Measurements from ENCODE around the gene TBX1. TPM values are rescaled to one million over a fixed set of nuclear protein-coding genes. Genes with fewer than 3 reads are reported as not detected.
"Not testable (repeated sequence)": the region's sequence is repeated elsewhere in the genome, so short reads cannot be mapped to it uniquely, and the experiment has no call there.

Gene TBX1
- total RNA-seq, 1 donor from 2014 or later: not detected

- Mint-ChIP-seq H3K27me3 (ENCODE audit: low read depth) (no peaks in the 10 kb centered on the region), H3K9me3 (peaks cover 10% of the 10 kb centered on the region), H3K4me3 (no peak overlapping the region), H3K27ac (ENCODE audit: unreplicated experiment) (no peak overlapping the region), H3K4me1 (peaks cover 3% of the 10 kb centered on the region), H3K36me3 (ENCODE audit: low read depth) (peaks cover 31% of the 10 kb centered on the region)
- TF ChIP-seq CTCF (conservative IDR thresholded peaks at IDR 0.05): no peak
- no peak for DNase-seq (ENCODE audit: low read depth, low spot score)
Observed at GRCh38 chr22:19789406-19789805, 28.8 kb downstream of the TBX1 start.

- Mint-ChIP-seq H3K27me3 (ENCODE audit: low read depth) (no peaks in the 10 kb centered on the region), H3K27ac (ENCODE audit: unreplicated experiment) (no peak overlapping the region), H3K4me3 (no peak overlapping the region), H3K36me3 (ENCODE audit: low read depth) (peaks cover 31% of the 10 kb centered on the region), H3K9me3 (peaks cover 10% of the 10 kb centered on the region), H3K4me1 (peaks cover 5% of the 10 kb centered on the region)
- no peak for TF ChIP-seq CTCF (conservative IDR thresholded peaks at IDR 0.05)
- no peak for DNase-seq (ENCODE audit: low read depth, low spot score)
Observed at GRCh38 chr22:19789828-19790227, 29.2 kb downstream of the TBX1 start.

- Mint-ChIP-seq H3K9me3 (peaks cover 10% of the 10 kb centered on the region), H3K4me1 (peaks cover 19% of the 10 kb centered on the region), H3K4me3 (no peak overlapping the region), H3K27me3 (ENCODE audit: low read depth) (no peaks in the 10 kb centered on the region), H3K36me3 (ENCODE audit: low read depth) (peaks cover 31% of the 10 kb centered on the region), H3K27ac (ENCODE audit: unreplicated experiment) (no peak overlapping the region)
- no peak for TF ChIP-seq CTCF (conservative IDR thresholded peaks at IDR 0.05)
- DNase-seq (ENCODE audit: low read depth, low spot score): no peak
Observed at GRCh38 chr22:19791243-19791642, 30.7 kb downstream of the TBX1 start.

- H3K36me3 Mint-ChIP-seq (ENCODE audit: low read depth): peaks cover 31% of the 10 kb centered on the region
- TF ChIP-seq CTCF (conservative IDR thresholded peaks at IDR 0.05): no peak
- H3K4me1 Mint-ChIP-seq: peaks cover 25% of the 10 kb centered on the region
- H3K27me3 Mint-ChIP-seq (ENCODE audit: low read depth): no peaks in the 10 kb centered on the region
- H3K9me3 Mint-ChIP-seq: peaks cover 10% of the 10 kb centered on the region
- H3K27ac Mint-ChIP-seq (ENCODE audit: unreplicated experiment): no peak overlapping the region
- no peak for DNase-seq (ENCODE audit: low read depth, low spot score)
- no peak overlapping the region for H3K4me3 Mint-ChIP-seq
Observed at GRCh38 chr22:19791894-19792293, 31.3 kb downstream of the TBX1 start.

- not testable (repeated sequence) for H3K27ac Mint-ChIP-seq (ENCODE audit: unreplicated experiment); H3K4me3 Mint-ChIP-seq; DNase-seq (ENCODE audit: low read depth, low spot score); H3K27me3 Mint-ChIP-seq (ENCODE audit: low read depth)
- Mint-ChIP-seq H3K4me1 (peaks cover 27% of the 10 kb centered on the region), H3K9me3 (peaks cover 10% of the 10 kb centered on the region), H3K36me3 (ENCODE audit: low read depth) (peaks cover 31% of the 10 kb centered on the region)
Observed at GRCh38 chr22:19792383-19792896, 31.9 kb downstream of the TBX1 start.

- peaks cover 27% of the 10 kb centered on the region for H3K4me1 Mint-ChIP-seq
- H3K9me3 Mint-ChIP-seq: peaks cover 10% of the 10 kb centered on the region
- DNase-seq (ENCODE audit: low read depth, low spot score): no peak
- H3K27me3 Mint-ChIP-seq (ENCODE audit: low read depth): no peaks in the 10 kb centered on the region
- no peak overlapping the region for H3K4me3 Mint-ChIP-seq
- no peak overlapping the region for H3K27ac Mint-ChIP-seq (ENCODE audit: unreplicated experiment)
- TF ChIP-seq CTCF (conservative IDR thresholded peaks at IDR 0.05): no peak
- peaks cover 31% of the 10 kb centered on the region for H3K36me3 Mint-ChIP-seq (ENCODE audit: low read depth)
Observed at GRCh38 chr22:19793161-19793560, 32.6 kb downstream of the TBX1 start.
